HEK293T (cell line): ENCODE results near the gene SNX7.

ENCODE experiments used
- BHLHE40 ChIP-seq: fragments of 450-650 bp; IDR thresholded peaks from 2 replicates; pipeline ENCODE4 v1.6.1; 2016; ENCODE audit warnings: mild to moderate bottlenecking, moderate library complexity, borderline replicate concordance
- CTBP1 ChIP-seq: fragments of 450-650 bp; IDR thresholded peaks from 2 replicates; pipeline ENCODE4 v1.6.1; 2016; ENCODE audit warnings: borderline replicate concordance
- ELF4 ChIP-seq: fragments of 450-650 bp; IDR thresholded peaks from 2 replicates; pipeline ENCODE4 v1.6.1; 2017; ENCODE audit warnings: antibody characterized with exemption
- FOXK2 ChIP-seq: fragments of 450-650 bp; IDR thresholded peaks from 2 replicates; pipeline ENCODE4 v1.6.1; 2016; ENCODE audit warnings: mild to moderate bottlenecking
- FOXM1 ChIP-seq: fragments of 450-650 bp; IDR thresholded peaks from 2 replicates; pipeline ENCODE4 v1.6.1; 2017; ENCODE audit warnings: mild to moderate bottlenecking, borderline replicate concordance
- HDGF ChIP-seq: fragments of 450-650 bp; IDR thresholded peaks from 2 replicates; pipeline ENCODE4 v1.6.1; 2017; ENCODE audit warnings: antibody characterized with exemption, borderline replicate concordance
- L3MBTL2 ChIP-seq: fragments of 450-650 bp; conservative IDR thresholded peaks from 2 replicates; pipeline ENCODE4 v1.6.1; 2016; ENCODE audit warnings: mild to moderate bottlenecking
- SUZ12 ChIP-seq: fragments of 450-650 bp; IDR thresholded peaks from 2 replicates; pipeline ENCODE4 v1.6.1; 2016; ENCODE audit warnings: mild to moderate bottlenecking
- TARDBP ChIP-seq: fragments of 450-650 bp; IDR thresholded peaks from 2 replicates; pipeline ENCODE4 v1.6.1; 2016

GRCh38 chr1:98792123-98792522 lies 130.6 kb downstream of the SNX7 start:
- TF ChIP-seq CTBP1 (no peak), HDGF (no peak), FOXK2 (no peak), FOXM1 (no peak), TARDBP (no peak), SUZ12 (no peak), ELF4 (no peak), L3MBTL2 (no peak), BHLHE40 (no peak)
